G401 (cell line): ENCODE data around the gene RPL4. TPM values are rescaled to one million over a fixed set of nuclear protein-coding genes. Genes with fewer than 3 reads are reported as not detected.
"Not testable (repeated sequence)": the region's sequence is repeated elsewhere in the genome, so short reads cannot be mapped to it uniquely, and the experiment has no call there.

Source experiments
- DNase-seq: peaks from one replicate; pipeline ENCODE4 v3.0.0-alpha.2; 2015; ENCODE audit warnings: low spot score
- in situ Hi-C: cut with HindIII; loops from 2 replicates; pipeline ENCODE4 v1.10.0; 2016; ENCODE audit warnings: low sequenced_read_pairs, mixed read lengths
- total RNA-seq: library from RNA; depleted of rRNA; stranded (reverse); fragments of >200 nt; shearing (Covaris generic); gene quantifications from 2 replicates; pipeline ENCODE4 v1.2.3, GENCODE V29; 2014; rRNA removed

Gene RPL4
- 10,569 and 10,667 TPM in 2 replicates for total RNA-seq

GRCh38 chr15:66504563-66505429 lies at the start of gene RPL4, which contains the start of gene ZWILCH:
Gene RPL4 (minus strand): TSS chr15:66504855. CDS start chr15:66504790, 65 bp downstream.
Gene ZWILCH (plus strand): TSS chr15:66505326. CDS start chr15:66505339, 13 bp downstream.
- DNase-seq: peak; percentile 81
- in situ Hi-C loops: no loop called here

DNA sequence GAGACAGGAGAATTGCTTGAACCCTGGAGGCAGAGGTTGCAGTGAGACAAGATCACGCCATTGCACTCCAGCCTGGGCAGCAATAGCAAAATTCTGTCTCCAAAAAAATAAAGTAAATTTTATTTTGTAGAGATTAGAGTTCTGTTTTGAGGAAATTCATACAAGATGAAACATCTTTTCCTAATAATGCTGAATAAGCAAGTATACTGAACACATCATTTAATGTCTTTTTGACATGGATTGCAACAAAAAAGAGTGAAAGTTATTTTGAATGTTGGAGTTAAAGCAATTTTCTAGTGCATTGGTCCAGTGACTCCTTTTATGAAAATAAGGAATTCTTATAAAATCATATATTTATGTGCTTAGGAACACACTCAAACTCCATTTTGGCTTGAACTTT lies 40.6 kb upstream of the RPL4 start:
- no peak for DNase-seq
- in situ Hi-C loops: no loop called here

DNA sequence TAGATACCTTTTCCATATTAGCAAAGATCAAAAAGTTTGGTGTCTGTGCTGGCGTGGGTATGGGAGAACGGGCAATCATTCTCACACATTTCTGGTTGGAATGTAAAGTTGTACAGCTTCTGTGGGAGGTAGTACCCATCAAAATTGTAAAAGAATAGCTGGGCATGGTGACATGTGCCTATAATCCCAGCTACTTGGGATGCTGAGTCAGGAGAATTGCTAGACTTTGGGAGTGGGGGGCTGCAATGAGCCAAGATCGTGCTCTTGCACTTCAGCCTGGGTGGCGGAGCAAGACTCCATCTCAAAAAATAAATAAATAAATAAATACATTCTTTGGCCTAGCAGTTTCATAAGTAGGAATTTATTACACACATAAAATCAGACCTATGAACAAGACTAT lies 38.2 kb upstream of the RPL4 start:
- in situ Hi-C loops: no loop called here
- no peak for DNase-seq

DNA sequence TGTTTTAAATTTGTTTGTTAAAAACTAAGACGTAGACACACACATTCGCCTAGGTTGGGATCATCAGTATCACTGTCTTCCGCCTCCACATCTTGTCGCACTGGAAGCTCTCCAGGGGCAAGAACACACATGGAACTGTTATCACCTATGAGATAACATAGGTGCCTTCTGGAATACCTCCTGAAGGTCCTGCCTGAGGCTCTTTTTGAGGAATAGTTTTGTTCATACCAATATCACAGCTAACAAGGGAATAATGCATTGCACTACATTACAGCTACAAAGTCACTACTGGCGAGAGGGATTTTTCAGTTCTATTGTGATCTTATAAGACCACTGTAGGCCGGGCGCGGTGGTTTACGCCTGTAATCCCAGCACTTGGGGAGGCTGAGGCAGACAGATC lies 30.4 kb upstream of the RPL4 start:
- in situ Hi-C loops: no loop called here

DNA sequence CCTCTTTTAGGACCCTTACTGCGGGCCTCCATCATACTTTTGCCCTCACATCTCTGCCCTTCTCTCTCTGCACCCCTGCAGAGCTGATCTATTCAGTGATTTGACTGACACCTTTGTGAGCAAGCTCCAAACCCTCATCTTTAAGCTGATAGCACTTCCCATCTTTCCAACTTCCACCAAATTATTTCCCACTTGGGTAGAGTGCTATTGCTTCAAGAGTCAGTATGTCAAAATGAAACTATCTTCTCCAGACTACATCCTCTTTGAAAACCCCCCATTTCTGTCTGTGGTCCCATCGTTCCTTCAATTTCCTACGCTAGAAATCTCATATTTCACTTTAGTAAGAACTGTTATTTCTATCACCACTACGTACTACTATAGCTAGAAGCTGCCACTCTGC lies 20.2 kb upstream of the RPL4 start:
- in situ Hi-C loops: no loop called here
- DNase-seq: no peak

More for the DNA sequence above, 30.4 kb upstream of the RPL4 start:
- no peak for DNase-seq

DNA sequence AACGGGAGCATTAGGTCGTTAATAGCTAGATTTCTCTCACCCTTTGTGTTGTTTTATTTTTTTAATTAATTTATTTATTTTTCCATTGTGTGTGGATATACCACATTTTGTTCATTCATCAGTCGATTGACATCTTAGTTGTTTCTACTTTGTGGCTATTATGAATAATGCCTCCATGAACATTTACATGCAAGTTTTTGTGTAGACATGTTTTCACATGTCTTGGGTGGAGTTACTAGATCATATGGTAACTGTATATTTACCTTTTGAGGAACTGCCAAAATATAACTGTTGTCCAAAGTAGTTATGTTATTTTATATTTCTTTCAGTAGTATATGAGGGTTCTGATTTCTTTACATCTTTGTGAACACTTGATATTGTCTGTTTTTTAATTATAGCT lies 19.3 kb upstream of the RPL4 start:
- in situ Hi-C loops: no loop called here
- DNase-seq: no peak

- in situ Hi-C loops: no loop called here
- no peak for DNase-seq
These were observed 11.3 kb upstream of the RPL4 start for GRCh38 chr15:66515901-66516322.

DNA sequence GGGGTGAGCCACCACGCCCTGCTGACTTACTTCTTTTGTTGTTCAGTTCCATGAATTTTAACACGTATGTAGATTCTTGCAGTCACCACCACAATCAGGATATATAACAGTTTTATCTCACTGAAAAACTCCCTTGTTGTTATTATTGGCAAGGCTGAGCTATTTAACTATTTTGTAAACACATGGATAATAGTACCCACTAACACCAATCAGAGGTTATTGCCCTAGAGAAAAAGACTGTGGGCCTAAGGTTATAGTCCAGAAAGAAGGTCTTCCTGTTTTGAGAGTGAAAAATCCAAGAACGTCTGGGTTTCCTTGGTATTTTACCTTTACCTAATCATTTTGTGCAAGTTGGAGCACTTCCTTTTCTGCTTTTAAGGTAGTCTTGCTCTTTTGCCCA lies 9.9 kb upstream of the RPL4 start:
- DNase-seq: no peak
- in situ Hi-C loops: no loop called here

DNA sequence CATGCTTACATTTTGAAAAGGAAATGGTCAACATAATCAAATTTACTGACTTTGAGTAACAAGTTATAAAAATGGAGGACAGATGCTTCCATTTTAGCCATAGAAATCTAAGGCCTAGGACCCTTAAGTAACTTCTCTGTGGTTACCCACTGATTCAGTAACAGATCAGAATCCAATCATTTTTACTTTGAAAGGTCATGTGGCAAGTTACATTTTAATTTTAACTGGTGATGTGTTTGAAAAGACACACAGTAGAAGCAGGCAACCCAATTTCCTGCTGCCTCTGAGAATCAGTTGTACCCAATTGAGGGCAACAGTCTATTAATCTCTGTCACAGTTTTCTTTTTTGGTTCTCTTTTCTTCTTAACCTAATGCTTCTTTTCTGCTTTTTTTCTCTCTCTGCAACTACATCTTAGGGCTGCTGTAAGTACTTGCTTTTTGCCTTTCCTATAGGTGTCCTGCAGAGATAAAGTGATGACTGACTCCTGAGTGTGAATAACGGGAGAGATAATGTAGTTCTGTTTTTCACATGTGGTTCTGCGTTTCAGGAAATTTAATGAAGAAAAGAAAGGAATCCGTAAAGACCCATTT lies 3.7 kb upstream of the RPL4 start:
- in situ Hi-C loops: no loop called here
- DNase-seq: no peak

DNA sequence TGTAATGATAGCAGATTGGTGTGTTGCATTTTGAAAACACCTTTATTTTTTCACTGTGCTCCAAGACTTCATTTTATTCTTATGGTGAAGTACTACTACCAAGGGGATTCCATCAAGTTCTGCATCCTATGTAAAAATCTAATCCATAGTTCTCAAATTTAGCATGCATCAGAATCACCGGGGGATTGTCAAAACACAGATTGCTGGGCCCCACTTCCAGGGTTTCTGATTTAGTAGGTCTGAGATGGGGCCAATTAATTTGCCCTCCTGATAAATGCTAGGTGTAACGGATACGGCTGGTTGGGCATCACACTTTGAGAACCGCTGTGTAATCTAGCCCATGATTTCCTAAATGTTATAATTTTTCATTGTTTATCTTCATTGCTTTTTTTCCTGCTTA lies 1.2 kb upstream of the RPL4 start:
- in situ Hi-C loops: no loop called here
- no peak for DNase-seq

DNA sequence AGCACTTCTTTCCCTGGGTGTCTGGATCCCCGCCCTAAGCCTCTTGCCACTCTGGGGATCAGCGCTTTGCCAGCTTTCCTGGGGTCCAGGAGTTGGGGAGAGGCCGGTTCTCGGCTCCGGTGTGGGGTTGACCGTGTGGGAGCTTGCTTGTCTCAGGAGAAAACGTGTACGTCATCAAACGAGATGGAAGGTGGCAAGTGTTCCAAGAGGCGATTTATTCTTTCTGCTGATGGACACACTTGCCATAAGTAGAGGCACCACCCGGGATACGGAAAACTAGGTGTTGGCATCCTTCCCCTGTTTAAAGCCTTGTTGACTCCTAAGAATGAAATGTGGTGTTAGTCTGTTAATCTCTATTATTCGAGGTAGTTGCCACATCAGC lies 766 bp upstream of the RPL4 start:
- in situ Hi-C loops: no loop called here
- DNase-seq: no peak

- in situ Hi-C loops: no loop called here
- no peak for DNase-seq
These were observed 684 bp downstream of the RPL4 start for GRCh38 chr15:66503780-66504562.

DNA sequence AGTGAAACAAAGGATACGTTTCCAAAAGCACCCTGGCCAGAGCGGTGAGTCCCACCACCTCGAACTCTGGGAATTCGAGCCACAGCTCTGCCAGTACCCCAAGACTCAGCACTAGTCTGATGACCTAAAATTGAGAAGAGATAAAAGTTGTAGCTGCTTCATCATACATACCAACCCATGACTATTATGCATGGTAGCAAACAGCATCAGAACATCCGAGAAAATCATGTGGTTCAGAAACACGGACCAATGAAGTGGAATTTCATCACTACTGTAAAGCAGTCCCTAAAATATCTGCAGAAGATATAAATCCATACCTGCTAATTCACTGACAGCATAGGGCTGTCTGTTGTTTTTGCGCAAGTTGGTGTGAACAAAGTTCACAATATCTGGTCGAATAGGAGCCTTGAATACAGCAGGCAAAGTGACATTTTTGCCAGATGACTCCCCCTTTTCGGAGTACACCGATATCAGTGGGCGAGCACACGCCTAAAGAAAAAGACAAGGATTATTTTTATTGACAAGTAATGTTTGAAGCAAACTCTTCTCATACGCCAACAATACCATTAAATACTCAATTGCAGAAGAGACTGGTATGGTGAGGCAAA lies 1.5 kb downstream of the RPL4 start:
- DNase-seq, in situ Hi-C loops: not testable (repeated sequence)

DNA sequence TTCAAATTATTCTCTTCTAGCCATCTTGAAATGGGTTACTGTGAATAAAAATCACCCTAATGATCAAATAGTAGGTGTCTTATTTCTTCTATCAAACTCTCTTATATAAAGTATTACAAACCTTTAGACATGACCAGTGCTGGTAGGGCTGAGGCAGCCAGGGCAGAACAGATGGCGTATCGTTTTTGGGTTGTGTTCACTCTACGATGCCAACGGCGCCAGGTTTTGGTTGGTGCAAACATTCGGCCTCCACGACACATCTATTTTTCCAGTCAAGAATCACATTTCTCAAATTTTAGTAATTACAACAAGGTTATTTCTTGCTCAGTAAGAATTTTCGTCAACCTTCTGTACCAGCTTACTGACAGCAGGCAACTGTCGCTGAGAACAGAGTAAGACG lies 2.2 kb downstream of the RPL4 start:
- in situ Hi-C loops: no loop called here
- DNase-seq: peak; percentile 69

DNA sequence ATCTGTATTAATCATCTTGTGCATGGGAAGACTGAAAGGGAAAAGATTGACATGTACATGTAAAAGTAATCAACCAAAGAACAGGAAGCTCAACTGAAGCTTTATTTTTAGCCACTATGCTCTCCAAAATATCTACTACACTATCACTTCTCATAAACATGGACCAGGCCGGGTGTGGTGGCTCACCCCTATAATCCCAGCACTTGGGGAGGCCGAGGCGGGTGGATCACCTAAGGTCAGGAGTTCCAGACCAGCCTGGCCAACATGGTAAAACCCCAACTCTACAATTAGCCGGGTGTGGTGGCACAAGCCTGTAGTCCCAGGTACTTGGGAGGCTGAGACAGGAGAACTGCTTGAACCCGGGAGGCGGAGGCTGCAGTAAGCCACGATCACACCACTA lies 4.3 kb downstream of the RPL4 start:
- DNase-seq, in situ Hi-C loops: not testable (repeated sequence)

GRCh38 chr15:66498501-66499386 lies 5.9 kb downstream of the RPL4 start:
- peak; percentile 40 for DNase-seq
- in situ Hi-C loops: loop anchor here (10.0 kb wide), 1 partner anchor 184 kb away; no protein-coding TSS in a partner anchor

GRCh38 chr15:66497502-66498455 lies 6.9 kb downstream of the RPL4 start, which contains the start of gene SNAPC5:
Gene SNAPC5 (minus strand): TSS chr15:66497762. CDS start chr15:66497731, 31 bp downstream.
- in situ Hi-C loops: loop anchor here (10.0 kb wide), 1 partner anchor 183 kb away; no protein-coding TSS in a partner anchor
- DNase-seq: peak; percentile 92
